Panc1 (cell line): ENCODE results near the gene CDADC1. TPM values are rescaled to one million over a fixed set of nuclear protein-coding genes. Genes with fewer than 3 reads are reported as not detected.

Source experiments
- ATAC-seq: fragments of 200-7000 bp; cut with Tn5 transposase; 2 replicates; pipeline ENCODE4 v1.9.1; 2020; ENCODE audit warnings: mild to moderate bottlenecking, moderate library complexity
- BruUV-seq: library from RNA; stranded (reverse); fragments of 400-500 nt; replicated peaks from 2 replicates; lab custom pipeline; 2021; lab: Mats Ljungman, UMichigan
- CTCF ChIA-PET: fragments of 300-600 bp; sonication (Branson Sonifier 250); formaldehyde crosslinking; loops from one replicate; lab custom pipeline; 2022; ENCODE audit warnings: antibody characterized with exemption; lab: Charles Lee
- POLR2A ChIA-PET: fragments of 300-600 bp; sonication (Branson Sonifier 250); formaldehyde crosslinking; loops from one replicate; lab custom pipeline; 2022; ENCODE audit warnings: antibody characterized with exemption; lab: Charles Lee
- DNase-seq: peaks from one replicate; pipeline ENCODE4 v3.0.0-alpha.2; 2010; ENCODE audit warnings: low read depth, low spot score
- H3K27ac ChIP-seq: 2 replicates; pipeline ENCODE4 v1.5.1; 2011; ENCODE audit warnings: mild to moderate bottlenecking, low read length, inconsistent platforms
- H3K27me3 ChIP-seq: fragments of 200-500 bp; sonication (Bioruptor generic); 2 replicates; pipeline ENCODE4 v1.6.0; 2014; ENCODE audit warnings: low read length, inconsistent platforms; ENCODE audit not compliant: control insufficient read depth, insufficient read depth
- H3K36me3 ChIP-seq: fragments of 200-500 bp; sonication (Bioruptor generic); 2 replicates; pipeline ENCODE4 v1.5.1; 2014; ENCODE audit warnings: inconsistent platforms, mild to moderate bottlenecking, low read length, moderate library complexity; ENCODE audit not compliant: control insufficient read depth, insufficient read depth
- H3K4me1 ChIP-seq: 2 replicates; pipeline ENCODE4 v1.5.1; 2011; ENCODE audit warnings: inconsistent platforms, mild to moderate bottlenecking, low read length, moderate library complexity; ENCODE audit not compliant: control insufficient read depth, insufficient read depth
- H3K4me3 ChIP-seq, 2 experiments: 2 replicates each; pipeline ENCODE4 v1.5.1; 2011 to 2012; ENCODE audit warnings: low read depth in 2 of 2, low read length in 2 of 2, mild to moderate bottlenecking in 2 of 2, inconsistent platforms in 1 of 2, moderate library complexity in 1 of 2
- H3K9me3 ChIP-seq: fragments of 200-500 bp; sonication (Bioruptor generic); 2 replicates; pipeline ENCODE4 v1.5.1; 2014; ENCODE audit warnings: low read depth, mild to moderate bottlenecking, inconsistent platforms, low read length, moderate library complexity; ENCODE audit not compliant: control insufficient read depth, insufficient read depth
- POLR2AphosphoS5 ChIP-seq: IDR thresholded peaks from 2 replicates; pipeline ENCODE4 v1.6.1; 2012; ENCODE audit warnings: mild to moderate bottlenecking, low read depth, low read length, moderate library complexity
- SIN3A ChIP-seq: IDR thresholded peaks from 2 replicates; pipeline ENCODE4 v1.6.1; 2012; ENCODE audit warnings: low read depth, mild to moderate bottlenecking, low read length, moderate library complexity, borderline replicate concordance; ENCODE audit not compliant: insufficient read depth
- TCF7L2 ChIP-seq: IDR thresholded peaks from 2 replicates; pipeline ENCODE4 v1.6.1; 2011; ENCODE audit warnings: mild to moderate bottlenecking, low read depth, low read length, inconsistent platforms
- in situ Hi-C: cut with HindIII; loops from 2 replicates; pipeline ENCODE4 v1.10.0; 2016; ENCODE audit warnings: low sequenced_read_pairs, low pct_unique_long_range_greater_than_20kb
- intact Hi-C: fragments of 100-400 bp; cut with micrococcal nuclease; formaldehyde crosslinking; loops from one replicate; pipeline ENCODE4 v1.10.0; 2022; ENCODE audit not compliant: unreplicated experiment
- total RNA-seq: library from RNA; stranded (reverse); gene quantifications from one replicate; pipeline ENCODE4 v1.2.1, GENCODE V29; 2021; ENCODE audit not compliant: unreplicated experiment
- TF ChIP-seq, protein P1 (sequence below): fragments of 450-650 bp; IDR thresholded peaks from 2 replicates; pipeline ENCODE4 v1.5.1; 2017; ENCODE audit warnings: mild to moderate bottlenecking
- TF ChIP-seq, protein P2 (sequence below), 2 experiments: IDR thresholded peaks; 2 replicates each; pipeline ENCODE4 v1.6.1; 2011 to 2012; ENCODE audit warnings: low read depth in 2 of 2, control low read depth in 1 of 2, low read length in 1 of 2, mild to moderate bottlenecking in 1 of 2, moderate library complexity in 1 of 2; ENCODE audit not compliant: insufficient read depth in 1 of 2

Gene CDADC1
- total RNA-seq, 1 experiment from 2014 or later: 11.8 TPM

GRCh38 chr13:49248622-49249002 is 887 bp downstream of the CDADC1 start:
- ATAC-seq: no peak; the same call in 1 of the 2 replicates
- Histone ChIP-seq H3K9me3 (no peaks in the 10 kb centered on the region), H3K36me3 (peaks cover 4% of the 10 kb centered on the region), H3K4me3 (peak overlapping the region; percentile 92 to 95), H3K27ac (peak overlapping the region; percentile 85), H3K4me1 (no peaks in the 10 kb centered on the region; the same call in 1 of the 2 replicates), H3K27me3 (no peaks in the 10 kb centered on the region)
- no TSS peak for BruUV-seq
- ChIA-PET POLR2A (no interaction called here), CTCF (no interaction called here)
- DNase-seq: no peak
- intact Hi-C loops: no loop called here
- no peak for TF ChIP-seq POLR2AphosphoS5
- TF ChIP-seq, protein P1, sequence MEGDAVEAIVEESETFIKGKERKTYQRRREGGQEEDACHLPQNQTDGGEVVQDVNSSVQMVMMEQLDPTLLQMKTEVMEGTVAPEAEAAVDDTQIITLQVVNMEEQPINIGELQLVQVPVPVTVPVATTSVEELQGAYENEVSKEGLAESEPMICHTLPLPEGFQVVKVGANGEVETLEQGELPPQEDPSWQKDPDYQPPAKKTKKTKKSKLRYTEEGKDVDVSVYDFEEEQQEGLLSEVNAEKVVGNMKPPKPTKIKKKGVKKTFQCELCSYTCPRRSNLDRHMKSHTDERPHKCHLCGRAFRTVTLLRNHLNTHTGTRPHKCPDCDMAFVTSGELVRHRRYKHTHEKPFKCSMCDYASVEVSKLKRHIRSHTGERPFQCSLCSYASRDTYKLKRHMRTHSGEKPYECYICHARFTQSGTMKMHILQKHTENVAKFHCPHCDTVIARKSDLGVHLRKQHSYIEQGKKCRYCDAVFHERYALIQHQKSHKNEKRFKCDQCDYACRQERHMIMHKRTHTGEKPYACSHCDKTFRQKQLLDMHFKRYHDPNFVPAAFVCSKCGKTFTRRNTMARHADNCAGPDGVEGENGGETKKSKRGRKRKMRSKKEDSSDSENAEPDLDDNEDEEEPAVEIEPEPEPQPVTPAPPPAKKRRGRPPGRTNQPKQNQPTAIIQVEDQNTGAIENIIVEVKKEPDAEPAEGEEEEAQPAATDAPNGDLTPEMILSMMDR: peak; percentile 46
- in situ Hi-C loops: no loop called here

- ATAC-seq (no peak), DNase-seq (no peak)
- ChIA-PET POLR2A (no interaction called here), CTCF (no interaction called here)
- H3K4me3 ChIP-seq: no peak overlapping the region
- H3K27ac ChIP-seq: no peak overlapping the region
- H3K27me3 ChIP-seq: no peaks in the 10 kb centered on the region
- TF ChIP-seq, protein P1: no peak
- TF ChIP-seq SIN3A (no peak), POLR2AphosphoS5 (no peak), TCF7L2 (no peak)
- TF ChIP-seq, protein P2, sequence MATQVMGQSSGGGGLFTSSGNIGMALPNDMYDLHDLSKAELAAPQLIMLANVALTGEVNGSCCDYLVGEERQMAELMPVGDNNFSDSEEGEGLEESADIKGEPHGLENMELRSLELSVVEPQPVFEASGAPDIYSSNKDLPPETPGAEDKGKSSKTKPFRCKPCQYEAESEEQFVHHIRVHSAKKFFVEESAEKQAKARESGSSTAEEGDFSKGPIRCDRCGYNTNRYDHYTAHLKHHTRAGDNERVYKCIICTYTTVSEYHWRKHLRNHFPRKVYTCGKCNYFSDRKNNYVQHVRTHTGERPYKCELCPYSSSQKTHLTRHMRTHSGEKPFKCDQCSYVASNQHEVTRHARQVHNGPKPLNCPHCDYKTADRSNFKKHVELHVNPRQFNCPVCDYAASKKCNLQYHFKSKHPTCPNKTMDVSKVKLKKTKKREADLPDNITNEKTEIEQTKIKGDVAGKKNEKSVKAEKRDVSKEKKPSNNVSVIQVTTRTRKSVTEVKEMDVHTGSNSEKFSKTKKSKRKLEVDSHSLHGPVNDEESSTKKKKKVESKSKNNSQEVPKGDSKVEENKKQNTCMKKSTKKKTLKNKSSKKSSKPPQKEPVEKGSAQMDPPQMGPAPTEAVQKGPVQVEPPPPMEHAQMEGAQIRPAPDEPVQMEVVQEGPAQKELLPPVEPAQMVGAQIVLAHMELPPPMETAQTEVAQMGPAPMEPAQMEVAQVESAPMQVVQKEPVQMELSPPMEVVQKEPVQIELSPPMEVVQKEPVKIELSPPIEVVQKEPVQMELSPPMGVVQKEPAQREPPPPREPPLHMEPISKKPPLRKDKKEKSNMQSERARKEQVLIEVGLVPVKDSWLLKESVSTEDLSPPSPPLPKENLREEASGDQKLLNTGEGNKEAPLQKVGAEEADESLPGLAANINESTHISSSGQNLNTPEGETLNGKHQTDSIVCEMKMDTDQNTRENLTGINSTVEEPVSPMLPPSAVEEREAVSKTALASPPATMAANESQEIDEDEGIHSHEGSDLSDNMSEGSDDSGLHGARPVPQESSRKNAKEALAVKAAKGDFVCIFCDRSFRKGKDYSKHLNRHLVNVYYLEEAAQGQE (IDR thresholded peaks at IDR 0.05; ENCODE audit: insufficient read depth in 1 of 2, low read depth in 2 of 2, low read length in 1 of 2): no peak
- H3K36me3 ChIP-seq: peaks cover 4% of the 10 kb centered on the region
- no peaks in the 10 kb centered on the region for H3K9me3 ChIP-seq
- H3K4me1 ChIP-seq: no peaks in the 10 kb centered on the region; the same call in 1 of the 2 replicates
- BruUV-seq: no TSS peak
- in situ Hi-C loops: no loop called here
- intact Hi-C loops: no loop called here
Measured at GRCh38 chr13:49251326-49251725, 3.6 kb downstream of the CDADC1 start.
